ENCODE measurements around the gene PAQR5. TPM values are rescaled to one million over a fixed set of nuclear protein-coding genes. Genes with fewer than 3 reads are reported as not detected.

Gene PAQR5, protein sequence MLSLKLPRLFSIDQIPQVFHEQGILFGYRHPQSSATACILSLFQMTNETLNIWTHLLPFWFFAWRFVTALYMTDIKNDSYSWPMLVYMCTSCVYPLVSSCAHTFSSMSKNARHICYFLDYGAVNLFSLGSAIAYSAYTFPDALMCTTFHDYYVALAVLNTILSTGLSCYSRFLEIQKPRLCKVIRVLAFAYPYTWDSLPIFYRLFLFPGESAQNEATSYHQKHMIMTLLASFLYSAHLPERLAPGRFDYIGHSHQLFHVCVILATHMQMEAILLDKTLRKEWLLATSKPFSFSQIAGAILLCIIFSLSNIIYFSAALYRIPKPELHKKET
- 10 to 100 TPM; 19.4 to 30.5 (median 24.5) TPM for total RNA-seq

DNA sequence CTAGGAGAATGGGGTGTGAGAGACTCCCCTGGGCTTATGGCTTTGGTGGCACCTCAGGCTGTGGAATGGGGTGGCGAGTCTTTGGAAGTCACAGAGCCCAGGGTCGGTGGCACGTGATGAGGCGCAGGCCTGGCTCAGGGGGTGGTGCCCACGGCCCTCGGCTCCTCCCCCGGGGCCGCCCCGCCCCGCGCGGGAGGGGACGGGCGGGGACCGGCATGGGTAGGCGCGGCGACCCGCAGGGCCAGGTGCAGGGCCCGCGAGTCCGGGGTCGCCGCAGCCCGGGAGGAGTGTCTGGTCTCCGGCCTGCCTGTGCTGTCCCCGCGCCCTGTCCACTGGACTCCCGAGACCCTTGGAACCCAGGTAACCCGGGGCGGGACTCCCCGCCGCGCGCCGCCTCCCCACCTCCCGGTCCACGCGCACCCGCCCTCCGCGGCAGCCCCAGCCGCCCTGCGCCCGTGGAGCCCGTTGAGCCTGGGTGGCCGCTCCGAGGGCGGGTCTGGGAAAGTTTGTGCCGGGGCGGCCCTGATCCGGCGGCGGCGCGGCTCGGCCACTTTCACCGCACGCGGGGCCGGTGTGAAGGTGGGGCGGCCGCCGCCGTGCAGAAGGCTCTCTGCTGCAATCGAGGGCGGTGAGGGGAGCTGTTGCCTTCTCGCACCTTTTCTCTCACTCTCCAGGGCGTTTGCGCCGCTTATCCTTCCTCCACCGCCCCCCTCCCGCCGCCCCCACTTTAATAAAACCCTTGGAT is at the start of gene PAQR5:
PAQR5 (plus strand) TSS at position 216 of the 745 bp plus-strand sequence. CDS start 61,169 bp downstream, outside the sequence.
- H3K27me3 ChIP-seq = no peaks in the 10 kb centered on the region
- H3K4me3 ChIP-seq = peak within 1 kb of the TSS; percentile 42 to 73 (median 53)
- no peaks in the 10 kb centered on the region for H3K9me3 ChIP-seq
- TF ChIP-seq, protein P1, sequence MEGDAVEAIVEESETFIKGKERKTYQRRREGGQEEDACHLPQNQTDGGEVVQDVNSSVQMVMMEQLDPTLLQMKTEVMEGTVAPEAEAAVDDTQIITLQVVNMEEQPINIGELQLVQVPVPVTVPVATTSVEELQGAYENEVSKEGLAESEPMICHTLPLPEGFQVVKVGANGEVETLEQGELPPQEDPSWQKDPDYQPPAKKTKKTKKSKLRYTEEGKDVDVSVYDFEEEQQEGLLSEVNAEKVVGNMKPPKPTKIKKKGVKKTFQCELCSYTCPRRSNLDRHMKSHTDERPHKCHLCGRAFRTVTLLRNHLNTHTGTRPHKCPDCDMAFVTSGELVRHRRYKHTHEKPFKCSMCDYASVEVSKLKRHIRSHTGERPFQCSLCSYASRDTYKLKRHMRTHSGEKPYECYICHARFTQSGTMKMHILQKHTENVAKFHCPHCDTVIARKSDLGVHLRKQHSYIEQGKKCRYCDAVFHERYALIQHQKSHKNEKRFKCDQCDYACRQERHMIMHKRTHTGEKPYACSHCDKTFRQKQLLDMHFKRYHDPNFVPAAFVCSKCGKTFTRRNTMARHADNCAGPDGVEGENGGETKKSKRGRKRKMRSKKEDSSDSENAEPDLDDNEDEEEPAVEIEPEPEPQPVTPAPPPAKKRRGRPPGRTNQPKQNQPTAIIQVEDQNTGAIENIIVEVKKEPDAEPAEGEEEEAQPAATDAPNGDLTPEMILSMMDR (IDR thresholded peaks at IDR 0.05) = no peak
- TF ChIP-seq POLR2A (IDR thresholded peaks at IDR 0.05) = peak in 1 of 2 donors; percentile 13
- DNase-seq = peak in 2 of 3 donors; percentile 62 to 80
- peak within 1 kb of the TSS; percentile 37 to 65 (median 44) for H3K27ac ChIP-seq
- H3K4me1 ChIP-seq = peaks cover 0 to 24% (median 5%) of the 10 kb centered on the region in 4 donors
- H3K36me3 ChIP-seq = no peaks in the 10 kb centered on the region

DNA sequence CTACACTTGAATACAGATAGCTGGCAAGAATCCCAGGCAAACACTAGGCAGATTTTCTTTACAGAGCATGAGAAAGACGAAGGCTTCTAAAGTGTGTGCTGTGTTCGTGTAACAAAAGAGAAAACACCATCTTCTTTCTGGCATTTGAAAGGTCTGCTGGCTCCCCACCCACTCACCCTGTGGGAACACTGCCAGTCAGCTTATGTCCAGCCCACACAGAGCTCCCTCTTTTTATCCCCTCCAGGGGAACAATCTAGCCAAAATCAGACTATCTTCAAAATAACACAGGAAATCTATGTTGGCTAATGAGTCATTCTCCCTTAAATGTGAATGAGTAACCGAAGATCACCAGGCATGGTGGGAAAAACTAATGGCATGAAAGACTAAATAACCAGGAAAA is 45.6 kb upstream of the PAQR5 start:
- TF ChIP-seq, protein P1 (IDR thresholded peaks at IDR 0.05) = no peak
- TF ChIP-seq POLR2A (IDR thresholded peaks at IDR 0.05) = no peak
- DNase-seq = no peak
- Histone ChIP-seq H3K4me1 (no peaks in the 10 kb centered on the region), H3K27me3 (no peaks in the 10 kb centered on the region), H3K9me3 (no peaks in the 10 kb centered on the region), H3K36me3 (peaks cover 0 to 4% (median 0%) of the 10 kb centered on the region in 3 donors), H3K27ac (no peak overlapping the region), H3K4me3 (no peak overlapping the region)

DNA sequence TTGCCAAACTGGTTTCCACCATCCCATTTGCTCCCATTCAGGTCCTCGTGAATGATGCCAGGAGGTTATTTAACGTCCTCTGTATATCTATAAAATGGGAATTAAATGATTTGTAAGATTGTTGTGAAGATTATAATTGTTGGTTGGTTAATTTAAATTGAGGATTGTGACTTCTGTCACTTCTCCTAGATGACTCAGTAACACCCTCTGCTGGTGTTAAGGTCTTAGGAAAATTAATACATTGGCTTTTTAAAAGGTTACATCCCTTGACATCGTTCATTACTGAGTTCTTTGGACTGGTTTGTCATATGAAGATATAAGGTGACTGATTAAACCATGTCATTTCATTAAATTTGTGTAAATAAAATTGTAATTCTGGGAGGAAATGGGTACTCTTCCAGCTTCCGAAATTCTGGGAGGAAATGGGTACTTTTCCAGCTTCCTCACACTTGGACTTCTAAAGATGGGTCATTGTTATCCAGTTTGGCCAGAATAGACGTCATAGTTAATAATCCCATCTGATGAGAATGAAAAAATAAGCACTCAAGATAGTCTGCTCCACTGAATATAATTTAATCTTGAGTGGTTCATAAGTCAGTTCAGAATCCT is 33.3 kb upstream of the PAQR5 start:
- TF ChIP-seq, protein P1 (IDR thresholded peaks at IDR 0.05) = peak in 4 of 6 experiments; percentile 48 to 74 (median 71)
- TF ChIP-seq POLR2A (IDR thresholded peaks at IDR 0.05) = no peak
- H3K36me3 ChIP-seq = peaks cover 0 to 30% (median 0%) of the 10 kb centered on the region in 3 donors
- no peak for DNase-seq
- no peaks in the 10 kb centered on the region for H3K4me1 ChIP-seq
- no peak overlapping the region for H3K27ac ChIP-seq
- H3K4me3 ChIP-seq = no peak overlapping the region
- no peaks in the 10 kb centered on the region for H3K9me3 ChIP-seq
- H3K27me3 ChIP-seq = no peaks in the 10 kb centered on the region

DNA sequence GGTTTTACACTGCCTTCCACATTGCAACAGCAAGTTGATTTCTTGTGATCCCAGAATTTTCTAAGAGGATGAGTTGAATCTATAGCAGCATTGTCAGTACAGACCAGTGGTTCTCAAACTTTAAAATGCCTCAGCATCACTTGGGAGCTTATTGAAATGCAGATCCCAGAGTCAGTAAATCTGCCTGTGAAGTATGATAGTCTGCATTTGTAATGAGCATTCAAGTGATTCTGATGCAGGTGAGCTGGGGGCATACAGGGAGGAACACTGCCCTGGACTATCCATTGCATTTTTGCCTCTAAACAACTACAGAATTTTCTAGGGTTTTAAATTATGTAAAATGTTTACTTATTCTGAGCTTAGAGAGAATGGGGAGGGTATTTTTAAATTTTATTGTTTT is 27.5 kb upstream of the PAQR5 start:
- no peaks in the 10 kb centered on the region for H3K4me1 ChIP-seq
- peaks cover 0 to 11% (median 0%) of the 10 kb centered on the region in 3 donors for H3K36me3 ChIP-seq
- H3K27me3 ChIP-seq = no peaks in the 10 kb centered on the region
- H3K4me3 ChIP-seq = no peak overlapping the region
- H3K27ac ChIP-seq = no peak overlapping the region
- no peak for TF ChIP-seq POLR2A (IDR thresholded peaks at IDR 0.05)
- TF ChIP-seq, protein P1 (IDR thresholded peaks at IDR 0.05) = no peak
- no peaks in the 10 kb centered on the region for H3K9me3 ChIP-seq
- no peak for DNase-seq

DNA sequence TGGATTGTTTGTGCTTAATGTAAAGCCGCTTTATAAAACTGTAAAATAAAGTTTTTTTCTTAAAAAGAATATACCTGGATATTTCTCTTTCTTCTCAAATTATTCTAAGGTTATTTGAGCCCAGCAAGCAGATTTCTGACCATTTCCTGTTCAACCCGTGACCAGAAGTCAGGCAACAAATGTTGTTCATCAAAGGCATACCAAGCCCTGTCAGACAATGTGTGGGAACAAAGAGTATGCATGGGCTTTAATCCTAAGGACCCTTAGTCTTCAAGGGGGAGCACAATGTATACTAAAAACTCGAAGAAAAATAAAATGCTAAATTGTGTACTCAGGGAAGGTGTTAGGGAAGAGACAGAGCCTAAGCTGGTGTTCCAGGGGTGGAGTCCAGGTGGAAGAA is 26.6 kb upstream of the PAQR5 start:
- H3K9me3 ChIP-seq = no peaks in the 10 kb centered on the region
- TF ChIP-seq POLR2A (IDR thresholded peaks at IDR 0.05) = no peak
- TF ChIP-seq, protein P1 (IDR thresholded peaks at IDR 0.05) = no peak
- no peaks in the 10 kb centered on the region for H3K27me3 ChIP-seq
- peaks cover 0 to 11% (median 0%) of the 10 kb centered on the region in 3 donors for H3K36me3 ChIP-seq
- no peak for DNase-seq
- no peaks in the 10 kb centered on the region for H3K4me1 ChIP-seq
- H3K27ac ChIP-seq = no peak overlapping the region
- no peak overlapping the region for H3K4me3 ChIP-seq
